SH-SY5Y (cell line): Measurements from ENCODE around the gene NEUROG1.

Source experiments
- GATA2 ChIP-seq: IDR thresholded peaks from 2 replicates; pipeline ENCODE4 v1.6.1; 2011; ENCODE audit warnings: mild to moderate bottlenecking, low read depth, low read length
- GATA3 ChIP-seq: IDR thresholded peaks from 2 replicates; pipeline ENCODE4 v1.6.1; 2011; ENCODE audit warnings: low read depth, mild to moderate bottlenecking, low read length, moderate library complexity

DNA sequence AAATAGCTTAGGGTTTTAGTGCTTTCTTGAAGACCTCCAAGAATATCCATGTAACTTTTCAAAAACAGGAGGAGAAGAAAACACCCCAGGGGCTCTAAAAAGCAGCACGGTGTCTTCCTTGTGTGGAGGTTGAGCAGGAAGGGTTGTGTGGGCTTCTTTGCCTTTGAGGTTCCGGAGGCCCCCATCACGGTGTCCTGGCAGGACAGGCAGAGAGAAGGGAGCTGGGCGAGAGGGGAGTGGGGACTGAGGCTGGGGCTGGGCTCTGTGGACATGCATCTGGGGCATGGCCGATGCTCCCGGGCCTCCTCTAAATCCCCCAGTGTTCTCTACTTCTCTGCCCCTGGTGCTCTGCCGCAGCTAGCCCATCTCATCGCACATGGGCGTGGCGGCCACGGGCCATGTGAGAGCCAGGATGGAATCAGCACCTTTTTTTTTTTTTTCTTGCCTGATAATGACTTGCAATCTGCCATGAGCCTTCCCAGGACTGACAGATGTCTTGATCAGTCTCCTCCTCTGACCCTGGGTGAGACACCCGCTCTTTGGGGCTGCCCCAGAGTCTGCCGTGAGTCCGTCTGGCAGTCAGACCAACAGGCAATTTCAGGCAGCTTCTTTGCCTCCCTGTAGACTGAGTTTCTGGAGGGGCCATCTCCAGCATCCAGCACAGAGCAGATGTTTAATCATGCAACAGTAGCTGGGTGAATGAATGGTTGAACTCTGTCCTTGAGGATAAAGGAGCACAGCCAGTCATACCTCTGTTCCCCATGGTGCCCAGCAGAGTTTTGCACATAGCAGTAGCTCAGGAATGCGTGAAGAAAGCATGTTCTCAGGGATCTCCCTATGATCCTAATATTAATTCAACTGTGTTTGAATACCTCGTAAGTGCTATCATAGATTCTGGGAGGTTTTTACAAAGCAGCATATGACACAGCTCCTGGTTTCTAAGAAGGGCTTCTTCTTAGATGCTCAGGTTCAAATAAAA lies 30.9 kb upstream of the NEUROG1 start:
- TF ChIP-seq GATA3 (no peak), GATA2 (no peak)
